BJ (cell line): ENCODE data around the gene SOX1. TPM values are rescaled to one million over a fixed set of nuclear protein-coding genes. Genes with fewer than 3 reads are reported as not detected.

ENCODE experiments used
- CTCF ChIA-PET: fragments of 350-600 bp; formaldehyde crosslinking; extraction: SDS; loops from one replicate; lab custom pipeline; 2021; ENCODE audit warnings: antibody characterized with exemption, inconsistent platforms; lab: Yijun Ruan, JAX
- POLR2A ChIA-PET: fragments of 300-600 bp; sonication (Branson Sonifier 250); formaldehyde crosslinking; extraction: SDS; loops from one replicate; lab custom pipeline; 2021; ENCODE audit warnings: antibody characterized with exemption; lab: Charles Lee
- DNase-seq: peaks from one replicate; pipeline ENCODE4 v3.0.0-alpha.2; 2011; ENCODE audit warnings: low read depth
- H3K27me3 ChIP-seq: 2 replicates; pipeline ENCODE4 v1.6.0; 2011; ENCODE audit warnings: low read length; ENCODE audit not compliant: control insufficient read depth, insufficient read depth
- H3K36me3 ChIP-seq: 2 replicates; pipeline ENCODE4 v1.5.1; 2011; ENCODE audit warnings: low read length; ENCODE audit not compliant: control insufficient read depth, insufficient read depth
- H3K4me3 ChIP-seq: 2 replicates; pipeline ENCODE4 v1.5.1; 2011; ENCODE audit warnings: low read depth, mild to moderate bottlenecking, control low read depth, low read length
- polyA plus RNA-seq: library from polyadenylated mRNA; depleted of rRNA; stranded (reverse); fragments of >200 nt; gene quantifications from 2 replicates; pipeline ENCODE4 v1.2.3, GENCODE V29; 2011
- TF ChIP-seq, protein P1 (sequence below): IDR thresholded peaks from 2 replicates; pipeline ENCODE4 v1.5.1; 2011; ENCODE audit warnings: low read depth, mild to moderate bottlenecking, control low read depth, inconsistent platforms, low read length, moderate library complexity; ENCODE audit not compliant: insufficient read depth

Gene SOX1
- polyA plus RNA-seq, 1 experiment: not detected

DNA sequence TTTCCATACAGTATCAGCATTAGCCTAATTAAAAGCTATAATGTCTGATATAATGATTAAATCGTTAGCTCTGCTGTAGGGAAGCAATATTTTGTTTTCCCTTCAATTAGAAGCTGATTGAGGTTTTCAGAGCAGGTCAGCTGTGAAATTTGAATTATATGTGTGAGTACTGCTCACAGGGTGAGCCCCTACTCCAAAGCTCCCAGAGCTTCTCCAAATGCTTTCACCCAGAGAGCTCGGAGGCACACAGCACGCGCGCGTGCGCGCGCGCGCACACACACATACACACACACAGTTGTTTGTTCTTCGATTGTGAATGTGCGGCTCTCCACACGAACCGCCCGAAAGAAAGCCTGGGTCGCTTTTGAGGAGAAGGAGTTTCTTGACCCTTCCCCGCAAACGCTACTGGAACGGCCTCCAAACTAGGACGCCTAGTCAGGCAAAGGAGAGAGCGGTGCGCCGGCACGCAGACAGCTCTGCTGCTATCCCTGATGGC is 4.8 kb upstream of the SOX1 start:
- CTCF ChIA-PET: interaction anchor here (0.6 to 0.7 kb wide), 2 partner anchors 556 to 812 kb away, joined by 3 read pairs; no protein-coding TSS in a partner anchor
- no peak for DNase-seq
- TF ChIP-seq, protein P1, sequence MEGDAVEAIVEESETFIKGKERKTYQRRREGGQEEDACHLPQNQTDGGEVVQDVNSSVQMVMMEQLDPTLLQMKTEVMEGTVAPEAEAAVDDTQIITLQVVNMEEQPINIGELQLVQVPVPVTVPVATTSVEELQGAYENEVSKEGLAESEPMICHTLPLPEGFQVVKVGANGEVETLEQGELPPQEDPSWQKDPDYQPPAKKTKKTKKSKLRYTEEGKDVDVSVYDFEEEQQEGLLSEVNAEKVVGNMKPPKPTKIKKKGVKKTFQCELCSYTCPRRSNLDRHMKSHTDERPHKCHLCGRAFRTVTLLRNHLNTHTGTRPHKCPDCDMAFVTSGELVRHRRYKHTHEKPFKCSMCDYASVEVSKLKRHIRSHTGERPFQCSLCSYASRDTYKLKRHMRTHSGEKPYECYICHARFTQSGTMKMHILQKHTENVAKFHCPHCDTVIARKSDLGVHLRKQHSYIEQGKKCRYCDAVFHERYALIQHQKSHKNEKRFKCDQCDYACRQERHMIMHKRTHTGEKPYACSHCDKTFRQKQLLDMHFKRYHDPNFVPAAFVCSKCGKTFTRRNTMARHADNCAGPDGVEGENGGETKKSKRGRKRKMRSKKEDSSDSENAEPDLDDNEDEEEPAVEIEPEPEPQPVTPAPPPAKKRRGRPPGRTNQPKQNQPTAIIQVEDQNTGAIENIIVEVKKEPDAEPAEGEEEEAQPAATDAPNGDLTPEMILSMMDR: no peak
- POLR2A ChIA-PET: no interaction called here
- H3K27me3 ChIP-seq: peaks cover 48% of the 10 kb centered on the region
- no peaks in the 10 kb centered on the region for H3K36me3 ChIP-seq
- no peak overlapping the region for H3K4me3 ChIP-seq

DNA sequence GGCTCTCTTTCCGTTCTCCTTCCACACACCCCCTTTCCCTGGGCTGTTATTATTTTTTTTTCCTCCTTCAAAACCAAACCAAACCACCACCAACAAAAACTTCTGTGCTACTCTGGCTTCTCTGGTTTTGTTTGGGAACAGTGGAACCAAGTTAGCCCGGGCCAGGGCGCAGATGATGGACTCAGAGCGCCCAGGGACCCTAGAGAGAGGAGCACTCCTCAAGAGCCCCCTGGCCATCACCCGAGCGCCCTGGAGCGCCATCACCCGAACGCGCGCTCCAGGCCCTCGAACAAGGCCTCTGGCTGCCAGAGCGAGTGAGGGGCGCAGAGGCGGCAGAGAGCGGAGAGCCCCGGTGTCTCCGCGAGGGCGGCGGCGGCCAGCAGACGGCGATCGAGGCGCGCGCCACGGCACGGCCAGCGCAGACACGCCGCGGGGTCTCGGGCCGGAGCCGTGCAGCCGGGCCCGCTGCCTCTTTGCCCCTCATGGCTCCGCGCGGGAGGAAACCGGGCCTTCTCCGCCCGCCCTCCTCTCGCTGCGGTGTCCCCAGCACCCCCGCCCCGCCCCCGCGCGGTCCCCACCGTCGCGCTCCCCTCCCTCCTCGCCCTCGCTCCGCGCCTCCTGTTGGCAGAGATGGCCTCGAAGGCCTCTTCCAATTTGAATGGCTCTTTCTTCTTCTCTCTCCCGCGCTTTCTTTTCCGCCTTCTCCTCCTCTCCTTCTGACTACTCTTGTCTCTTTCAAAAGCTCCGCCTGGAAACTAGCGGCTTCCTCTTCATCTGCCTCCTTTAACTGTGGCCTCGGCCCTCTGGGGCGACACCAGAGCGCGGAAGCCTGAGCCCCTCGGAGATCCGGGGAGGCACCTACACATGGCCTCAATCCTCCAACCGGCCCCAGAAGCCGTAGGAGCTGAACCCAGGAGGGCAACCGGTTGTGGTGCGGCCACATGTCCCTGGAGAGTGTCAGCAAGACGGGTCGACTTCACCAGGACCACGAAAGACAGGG is 4.1 kb upstream of the SOX1 start:
- peaks cover 50% of the 10 kb centered on the region for H3K27me3 ChIP-seq
- CTCF ChIA-PET: no interaction called here
- POLR2A ChIA-PET: no interaction called here
- TF ChIP-seq, protein P1: no peak
- no peak overlapping the region for H3K4me3 ChIP-seq
- DNase-seq: no peak
- H3K36me3 ChIP-seq: no peaks in the 10 kb centered on the region

DNA sequence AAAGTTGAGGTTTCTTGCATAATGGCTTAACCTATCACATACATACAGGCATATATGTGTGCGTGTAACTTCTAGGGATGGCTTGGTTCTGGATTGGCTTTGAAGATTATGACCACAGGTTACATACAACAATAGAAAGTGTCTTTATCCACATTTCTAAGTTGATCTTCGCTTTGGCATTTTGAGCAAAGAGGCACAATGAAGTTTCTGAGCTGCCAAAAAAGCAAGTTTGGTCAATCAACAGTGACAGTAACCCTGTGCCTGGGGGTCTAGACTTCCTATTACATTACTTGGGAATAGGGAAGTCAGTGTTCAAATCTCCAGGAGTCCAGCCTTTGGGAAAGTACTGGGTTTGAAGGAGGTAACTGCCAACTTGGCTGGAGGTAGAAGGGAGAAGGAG is 3.1 kb upstream of the SOX1 start:
- POLR2A ChIA-PET: no interaction called here
- Histone ChIP-seq H3K27me3 (peaks cover 46% of the 10 kb centered on the region), H3K4me3 (no peak overlapping the region), H3K36me3 (no peaks in the 10 kb centered on the region)
- CTCF ChIA-PET: no interaction called here
- TF ChIP-seq, protein P1: no peak
- no peak for DNase-seq

DNA sequence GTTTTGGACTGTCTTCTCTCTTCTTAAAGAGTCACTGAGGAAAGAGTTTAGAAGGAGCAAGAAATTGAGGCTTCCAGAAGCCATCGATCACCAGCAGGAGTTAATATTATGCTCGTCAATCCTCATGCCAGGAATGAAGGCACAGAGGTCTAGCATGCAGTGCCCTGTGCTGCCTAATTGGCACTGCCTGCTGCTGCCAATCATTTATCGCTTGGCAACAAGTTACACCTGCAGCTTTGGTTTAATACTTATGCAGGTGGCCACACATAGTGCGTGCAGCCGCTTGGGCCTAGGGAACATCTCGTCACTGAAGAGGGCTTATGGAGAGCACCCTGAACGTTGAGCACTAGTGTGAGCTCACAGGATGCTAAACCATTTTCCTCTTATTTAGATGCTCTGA is 2.7 kb upstream of the SOX1 start:
- DNase-seq: no peak
- no peaks in the 10 kb centered on the region for H3K36me3 ChIP-seq
- H3K4me3 ChIP-seq: no peak overlapping the region
- POLR2A ChIA-PET: no interaction called here
- CTCF ChIA-PET: no interaction called here
- TF ChIP-seq, protein P1: no peak
- peaks cover 44% of the 10 kb centered on the region for H3K27me3 ChIP-seq

DNA sequence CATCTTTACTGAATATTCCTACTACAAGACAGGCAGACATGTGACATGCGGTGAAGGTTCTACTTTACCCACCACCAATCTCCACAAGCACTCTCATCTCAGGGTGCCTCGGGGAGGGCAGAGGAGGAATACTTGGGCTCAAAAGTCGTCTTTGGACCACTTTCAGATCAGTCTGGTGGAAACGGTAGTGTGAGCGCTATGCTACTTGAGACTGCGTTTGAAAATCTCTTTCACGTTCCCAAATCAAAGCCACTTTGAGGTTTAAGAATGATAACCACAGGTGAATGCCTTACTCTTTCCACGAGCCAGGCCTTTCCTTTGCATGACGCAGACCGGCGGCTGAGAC is 1.5 kb upstream of the SOX1 start:
- CTCF ChIA-PET: interaction anchor here (1.0 kb wide), 1 partner anchor 9 kb away, joined by 3 read pairs; no protein-coding TSS in a partner anchor
- TF ChIP-seq, protein P1: no peak
- POLR2A ChIA-PET: no interaction called here
- Histone ChIP-seq H3K4me3 (no peak overlapping the region), H3K27me3 (peaks cover 40% of the 10 kb centered on the region), H3K36me3 (no peaks in the 10 kb centered on the region)
- no peak for DNase-seq
